HepG2 (cell line): ENCODE data around the gene PPP2R5E. TPM values are rescaled to one million over a fixed set of nuclear protein-coding genes. Genes with fewer than 3 reads are reported as not detected.

Source experiments
- ARID4A ChIP-seq: sonication (generic); formaldehyde crosslinking; IDR thresholded peaks from 2 replicates; pipeline ENCODE4 v1.5.0; 2020; ENCODE audit warnings: mild to moderate bottlenecking, missing genetic modification reagents, borderline replicate concordance
- ESRRA ChIP-seq: sonication (generic); formaldehyde crosslinking; IDR thresholded peaks from 2 replicates; pipeline ENCODE4 v1.5.1; 2020; ENCODE audit warnings: mild to moderate bottlenecking, low read depth, missing genetic modification reagents
- KDM3A ChIP-seq: IDR thresholded peaks from 2 replicates; pipeline ENCODE4 v1.6.1; 2018; ENCODE audit warnings: low read depth, missing compliant biosample characterization
- KDM5A ChIP-seq: fragments of 200-600 bp; sonication (generic); IDR thresholded peaks from 2 replicates; pipeline ENCODE4 v1.7.0; 2018; ENCODE audit warnings: antibody characterized with exemption, mild to moderate bottlenecking, low read length, borderline replicate concordance
- KLF12 ChIP-seq: sonication (generic); formaldehyde crosslinking; IDR thresholded peaks from 2 replicates; pipeline ENCODE4 v1.4.0; 2020; ENCODE audit warnings: missing genetic modification reagents, borderline replicate concordance
- MAF1 ChIP-seq: sonication (generic); formaldehyde crosslinking; IDR thresholded peaks from 2 replicates; pipeline ENCODE4 v1.5.0; 2020; ENCODE audit warnings: missing genetic modification reagents, borderline replicate concordance
- REPIN1 ChIP-seq: sonication (generic); formaldehyde crosslinking; IDR thresholded peaks from 2 replicates; pipeline ENCODE4 v1.8.0; 2022; ENCODE audit warnings: missing genetic modification reagents, low read depth, mild to moderate bottlenecking, borderline replicate concordance
- SRSF9 ChIP-seq: fragments of 200-400 bp; formaldehyde crosslinking; IDR thresholded peaks from 2 replicates; pipeline ENCODE4 v1.6.1; 2018; ENCODE audit warnings: borderline replicate concordance, mild to moderate bottlenecking, low read depth, low read length; ENCODE audit not compliant: insufficient read depth, poor library complexity, severe bottlenecking
- SRY ChIP-seq: sonication (generic); formaldehyde crosslinking; IDR thresholded peaks from 2 replicates; pipeline ENCODE4 v1.8.0; 2022; ENCODE audit warnings: mild to moderate bottlenecking, missing genetic modification reagents
- TBP ChIP-seq: sonication (generic); formaldehyde crosslinking; IDR thresholded peaks from 2 replicates; pipeline ENCODE4 v1.5.0; 2020; ENCODE audit warnings: missing genetic modification reagents
- ZFP1 ChIP-seq: IDR thresholded peaks from 2 replicates; pipeline ENCODE4 v1.6.1; 2016
- ZNF350 ChIP-seq: sonication (generic); formaldehyde crosslinking; IDR thresholded peaks from 2 replicates; pipeline ENCODE4 v1.4.0; 2020; ENCODE audit warnings: mild to moderate bottlenecking, low read depth, missing genetic modification reagents, borderline replicate concordance
- ZNF460 ChIP-seq: sonication (generic); formaldehyde crosslinking; IDR thresholded peaks from 2 replicates; pipeline ENCODE4 v1.5.1; 2020; ENCODE audit warnings: missing genetic modification reagents, mild to moderate bottlenecking, borderline replicate concordance
- ZNF709 ChIP-seq: sonication (generic); formaldehyde crosslinking; IDR thresholded peaks from 2 replicates; pipeline ENCODE4 v1.5.0; 2020; ENCODE audit warnings: mild to moderate bottlenecking, missing genetic modification reagents
- ZNF720 ChIP-seq: sonication (generic); formaldehyde crosslinking; IDR thresholded peaks from 2 replicates; pipeline ENCODE4 v1.4.0; 2020; ENCODE audit warnings: missing genetic modification reagents
- ZNF746 ChIP-seq: sonication (generic); formaldehyde crosslinking; IDR thresholded peaks from 2 replicates; pipeline ENCODE4 v1.8.0; 2022; ENCODE audit warnings: mild to moderate bottlenecking, missing genetic modification reagents
- polyA plus RNA-seq, 8 experiments: library from polyadenylated mRNA; depleted of rRNA in 3 of 8; stranded (reverse) in 7 of 8; unstranded in 1 of 8; fragments of >200 nt; fragmentation: Illumina TruSeq in 4 of 8; extraction: Trizol in 4 of 8; gene quantifications; 2 replicates each; pipeline versions ENCODE4 v1.2.1 to v1.2.3, GENCODE V29; 2011 to 2016; ENCODE audit warnings: low read depth in 4 of 8, missing spikeins in 1 of 8, mixed read lengths in 1 of 8; ENCODE audit not compliant: insufficient read depth in 1 of 8
- total RNA-seq, 5 experiments: library from RNA; depleted of rRNA; stranded (reverse); fragments of >200 nt; fragmentation: Illumina TruSeq; extraction: Trizol; gene quantifications; 2 replicates each; pipeline ENCODE4 v1.2.3, GENCODE V29; 2016; ENCODE audit warnings: low read depth in 1 of 5
- TF ChIP-seq, protein P1 (sequence below): sonication (generic); formaldehyde crosslinking; IDR thresholded peaks from 2 replicates; pipeline ENCODE4 v1.4.0; 2020; ENCODE audit warnings: missing genetic modification reagents, mild to moderate bottlenecking, borderline replicate concordance
- TF ChIP-seq, protein P2 (sequence below): sonication (generic); formaldehyde crosslinking; IDR thresholded peaks from 2 replicates; pipeline ENCODE4 v1.9.0; 2021; ENCODE audit warnings: missing genetic modification reagents, borderline replicate concordance

PPP2R5E gene
- total and polyA plus RNA-seq, 2 of the 13 experiments (the other 11 are each of a cell fraction or from before 2014, with no cell fraction given) = 8.9 to 11.0 TPM

DNA sequence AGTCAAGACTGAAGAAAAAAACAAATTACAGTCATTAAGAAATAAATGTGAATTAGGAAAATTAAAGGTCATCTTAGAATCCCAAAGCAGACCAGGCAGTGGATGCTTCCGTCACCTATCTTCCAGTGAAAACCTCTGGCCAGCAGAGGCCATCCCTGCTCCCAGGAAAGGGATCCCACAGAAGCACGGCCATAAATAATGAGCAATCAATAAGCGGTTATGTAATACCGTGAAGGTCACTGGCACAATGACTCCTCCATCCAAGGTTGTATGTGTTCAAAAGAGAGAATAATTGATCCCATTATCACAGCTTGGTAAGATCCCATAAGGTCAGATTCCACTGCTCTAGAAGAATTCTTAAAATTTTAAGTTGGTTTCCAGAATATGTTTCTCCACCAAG lies 85.7 kb downstream of the PPP2R5E start (continued):
- TF ChIP-seq, protein P1, sequence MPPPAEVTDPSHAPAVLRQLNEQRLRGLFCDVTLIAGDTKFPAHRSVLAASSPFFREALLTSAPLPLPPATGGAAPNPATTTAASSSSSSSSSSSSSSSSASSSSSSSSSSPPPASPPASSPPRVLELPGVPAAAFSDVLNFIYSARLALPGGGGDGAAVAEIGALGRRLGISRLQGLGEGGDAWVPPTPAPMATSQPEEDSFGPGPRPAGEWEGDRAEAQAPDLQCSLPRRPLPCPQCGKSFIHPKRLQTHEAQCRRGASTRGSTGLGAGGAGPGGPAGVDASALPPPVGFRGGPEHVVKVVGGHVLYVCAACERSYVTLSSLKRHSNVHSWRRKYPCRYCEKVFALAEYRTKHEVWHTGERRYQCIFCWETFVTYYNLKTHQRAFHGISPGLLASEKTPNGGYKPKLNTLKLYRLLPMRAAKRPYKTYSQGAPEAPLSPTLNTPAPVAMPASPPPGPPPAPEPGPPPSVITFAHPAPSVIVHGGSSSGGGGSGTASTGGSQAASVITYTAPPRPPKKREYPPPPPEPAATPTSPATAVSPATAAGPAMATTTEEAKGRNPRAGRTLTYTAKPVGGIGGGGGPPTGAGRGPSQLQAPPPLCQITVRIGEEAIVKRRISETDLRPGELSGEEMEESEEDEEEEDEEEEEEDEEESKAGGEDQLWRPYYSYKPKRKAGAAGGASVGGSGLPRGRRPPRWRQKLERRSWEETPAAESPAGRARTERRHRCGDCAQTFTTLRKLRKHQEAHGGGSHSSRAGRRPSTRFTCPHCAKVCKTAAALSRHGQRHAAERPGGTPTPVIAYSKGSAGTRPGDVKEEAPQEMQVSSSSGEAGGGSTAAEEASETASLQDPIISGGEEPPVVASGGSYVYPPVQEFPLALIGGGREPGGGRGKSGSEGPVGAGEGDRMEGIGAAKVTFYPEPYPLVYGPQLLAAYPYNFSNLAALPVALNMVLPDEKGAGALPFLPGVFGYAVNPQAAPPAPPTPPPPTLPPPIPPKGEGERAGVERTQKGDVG = no peak
- no peak for TF ChIP-seq TBP (CRISPR knock-in tag)
- no peak for TF ChIP-seq MAF1 (CRISPR knock-in tag)
- TF ChIP-seq KLF12 (CRISPR knock-in tag) = no peak
- TF ChIP-seq ZFP1 (CRISPR knock-in tag) = no peak
- TF ChIP-seq ZNF709 = 0 out of 2 replicates have a peak, but pooled peaks have one; percentile 24
- no peak for TF ChIP-seq ZNF720 (CRISPR knock-in tag)
- TF ChIP-seq SRSF9 = no peak
- TF ChIP-seq KDM3A = no peak
- TF ChIP-seq ZNF746 (CRISPR knock-in tag) = no peak
- TF ChIP-seq, protein P2, sequence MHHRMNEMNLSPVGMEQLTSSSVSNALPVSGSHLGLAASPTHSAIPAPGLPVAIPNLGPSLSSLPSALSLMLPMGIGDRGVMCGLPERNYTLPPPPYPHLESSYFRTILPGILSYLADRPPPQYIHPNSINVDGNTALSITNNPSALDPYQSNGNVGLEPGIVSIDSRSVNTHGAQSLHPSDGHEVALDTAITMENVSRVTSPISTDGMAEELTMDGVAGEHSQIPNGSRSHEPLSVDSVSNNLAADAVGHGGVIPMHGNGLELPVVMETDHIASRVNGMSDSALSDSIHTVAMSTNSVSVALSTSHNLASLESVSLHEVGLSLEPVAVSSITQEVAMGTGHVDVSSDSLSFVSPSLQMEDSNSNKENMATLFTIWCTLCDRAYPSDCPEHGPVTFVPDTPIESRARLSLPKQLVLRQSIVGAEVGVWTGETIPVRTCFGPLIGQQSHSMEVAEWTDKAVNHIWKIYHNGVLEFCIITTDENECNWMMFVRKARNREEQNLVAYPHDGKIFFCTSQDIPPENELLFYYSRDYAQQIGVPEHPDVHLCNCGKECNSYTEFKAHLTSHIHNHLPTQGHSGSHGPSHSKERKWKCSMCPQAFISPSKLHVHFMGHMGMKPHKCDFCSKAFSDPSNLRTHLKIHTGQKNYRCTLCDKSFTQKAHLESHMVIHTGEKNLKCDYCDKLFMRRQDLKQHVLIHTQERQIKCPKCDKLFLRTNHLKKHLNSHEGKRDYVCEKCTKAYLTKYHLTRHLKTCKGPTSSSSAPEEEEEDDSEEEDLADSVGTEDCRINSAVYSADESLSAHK (CRISPR knock-in tag) = no peak
- TF ChIP-seq ZNF350 (CRISPR knock-in tag) = no peak
- peak; percentile 36; the same call in 1 of the 2 replicates for TF ChIP-seq REPIN1 (CRISPR knock-in tag)
- TF ChIP-seq KDM5A = no peak
- no peak for TF ChIP-seq ZNF460 (CRISPR knock-in tag)
- TF ChIP-seq ARID4A = no peak; the same call in 1 of the 2 replicates
- TF ChIP-seq ESRRA (CRISPR knock-in tag) = peak; percentile 94
- no peak for TF ChIP-seq SRY (CRISPR knock-in tag)
